PC-3 (cell line): ENCODE data around the gene EPN2. TPM values are rescaled to one million over a fixed set of nuclear protein-coding genes. Genes with fewer than 3 reads are reported as not detected.
A peak's percentile ranks its signal among the peaks of the same experiment; 100 is the strongest.

Source experiments
- ATAC-seq: fragments of 200-7000 bp; cut with Tn5 transposase; 2 replicates; pipeline ENCODE4 v1.9.1; 2020; ENCODE audit warnings: mild to moderate bottlenecking, moderate library complexity
- BruUV-seq: library from RNA; stranded (reverse); fragments of 400-500 nt; replicated peaks from 2 replicates; lab custom pipeline; 2021; lab: Mats Ljungman, UMichigan
- CTCF ChIA-PET: fragments of 300-600 bp; sonication (Branson Sonifier 250); formaldehyde crosslinking; loops from one replicate; lab custom pipeline; 2022; ENCODE audit warnings: antibody characterized with exemption; lab: Charles Lee
- POLR2A ChIA-PET: fragments of 300-600 bp; sonication (Branson Sonifier 250); formaldehyde crosslinking; loops from one replicate; lab custom pipeline; 2022; ENCODE audit warnings: antibody characterized with exemption; ENCODE audit not compliant: unreplicated experiment; lab: Charles Lee
- DNase-seq: peaks from one replicate; pipeline ENCODE4 v3.0.0-alpha.2; 2015
- H2AFZ ChIP-seq: fragments of 300-600 bp; sonication (generic); 2 replicates; pipeline ENCODE4 v1.6.0; 2016; ENCODE audit warnings: antibody characterized with exemption, low read length
- H3F3A ChIP-seq: fragments of 300-600 bp; sonication (generic); one replicate; pipeline ENCODE4 v1.6.0; 2017; ENCODE audit warnings: antibody characterized with exemption, low read length, control low read depth, mild to moderate bottlenecking; ENCODE audit not compliant: unreplicated experiment
- H3K27ac ChIP-seq: fragments of 300-600 bp; sonication (generic); 2 replicates; pipeline ENCODE4 v1.5.1; 2016; ENCODE audit warnings: mild to moderate bottlenecking, low read length
- H3K27me3 ChIP-seq: fragments of 300-600 bp; sonication (generic); 2 replicates; pipeline ENCODE4 v1.6.1; 2016; ENCODE audit warnings: low read length, mixed read lengths
- H3K36me3 ChIP-seq: fragments of 300-600 bp; sonication (generic); 2 replicates; pipeline ENCODE4 v1.6.1; 2016; ENCODE audit warnings: low read depth, mixed run types, low read length, mixed read lengths
- H3K4me1 ChIP-seq: fragments of 300-600 bp; sonication (generic); 2 replicates; pipeline ENCODE4 v1.5.1; 2016; ENCODE audit warnings: low read length; ENCODE audit not compliant: insufficient read depth
- H3K4me2 ChIP-seq: fragments of 300-600 bp; sonication (generic); 2 replicates; pipeline ENCODE4 v1.6.0; 2016; ENCODE audit warnings: low read length
- H3K4me3 ChIP-seq: fragments of 300-600 bp; sonication (generic); 2 replicates; pipeline ENCODE4 v1.5.1; 2016; ENCODE audit warnings: mild to moderate bottlenecking, low read length, mixed read lengths
- H3K79me2 ChIP-seq: fragments of 300-600 bp; sonication (generic); 2 replicates; pipeline ENCODE4 v1.6.1; 2017; ENCODE audit warnings: low read length, mixed read lengths
- H3K9ac ChIP-seq: fragments of 300-600 bp; sonication (generic); 2 replicates; pipeline ENCODE4 v1.6.0; 2016; ENCODE audit warnings: mild to moderate bottlenecking, low read length
- H3K9me2 ChIP-seq: fragments of 300-600 bp; sonication (generic); replicated peaks from 2 replicates; pipeline ENCODE4 v1.6.1; 2016; ENCODE audit warnings: mixed run types, low read length, mixed read lengths
- H3K9me3 ChIP-seq: fragments of 300-600 bp; sonication (generic); 2 replicates; pipeline ENCODE4 v1.6.1; 2016; ENCODE audit warnings: low read length, mixed read lengths
- H4K20me1 ChIP-seq: fragments of 300-600 bp; sonication (generic); 2 replicates; pipeline ENCODE4 v1.6.1; 2016; ENCODE audit warnings: low read length, mixed read lengths
- CTCF ChIP-seq: fragments of 300-600 bp; sonication (generic); conservative IDR thresholded peaks from 2 replicates; pipeline ENCODE4 v1.5.1; 2017; ENCODE audit warnings: antibody characterized with exemption, low read depth, mild to moderate bottlenecking, low read length
- EZH2 ChIP-seq: fragments of 300-600 bp; sonication (generic); IDR thresholded peaks from one replicate; pipeline ENCODE4 v1.6.1; 2017; ENCODE audit warnings: antibody characterized with exemption, mild to moderate bottlenecking, low read length; ENCODE audit not compliant: unreplicated experiment
- EZH2phosphoT487 ChIP-seq: fragments of 300-600 bp; sonication (generic); IDR thresholded peaks from 2 replicates; pipeline ENCODE4 v1.6.1; 2018; ENCODE audit warnings: mild to moderate bottlenecking, antibody characterized with exemption, low read length, borderline replicate concordance
- intact Hi-C: fragments of 100-400 bp; cut with micrococcal nuclease; formaldehyde crosslinking; loops from 2 replicates; pipeline ENCODE4 v1.9.0; 2023
- total RNA-seq: library from RNA; depleted of rRNA; stranded (reverse); fragments of >200 nt; gene quantifications from 2 replicates; pipeline ENCODE4 v1.2.3, GENCODE V29; 2014

EPN2 gene
- total RNA-seq, 1 experiment from 2014 or later = 46.4 TPM

GRCh38 chr17:19316761-19317358, 79.7 kb downstream of the EPN2 start:
- CTCF ChIA-PET = no interaction called here
- BruUV-seq = no TSS peak
- TF ChIP-seq CTCF (no peak), EZH2 (no peak), EZH2phosphoT487 (no peak)
- Histone ChIP-seq H3K9me2 (no peaks in the 10 kb centered on the region), H3K4me3 (no peak overlapping the region), H3K27ac (no peak overlapping the region), H3K4me2 (no peak overlapping the region), H3K9me3 (no peaks in the 10 kb centered on the region), H3K79me2 (no peaks in the 10 kb centered on the region), H3K36me3 (peaks cover 22% of the 10 kb centered on the region), H3K9ac (no peak overlapping the region), H3K27me3 (no peaks in the 10 kb centered on the region), H4K20me1 (no peaks in the 10 kb centered on the region), H3F3A (no peaks in the 10 kb centered on the region), H2AFZ (no peak overlapping the region), H3K4me1 (no peaks in the 10 kb centered on the region)
- POLR2A ChIA-PET = no interaction called here
- DNase-seq (no peak), ATAC-seq (no peak)
- intact Hi-C loops = no loop called here

- H3K4me2 ChIP-seq = no peak overlapping the region
- no peak overlapping the region for H3K27ac ChIP-seq
- no TSS peak for BruUV-seq
- no peaks in the 10 kb centered on the region for H3K27me3 ChIP-seq
- H2AFZ ChIP-seq = no peak overlapping the region
- H3K9me3 ChIP-seq = no peaks in the 10 kb centered on the region
- H3K79me2 ChIP-seq = no peaks in the 10 kb centered on the region
- ChIA-PET CTCF (no interaction called here), POLR2A (no interaction called here)
- no peaks in the 10 kb centered on the region for H3F3A ChIP-seq
- TF ChIP-seq EZH2 = no peak
- peak; percentile 20; the same call in 1 of the 2 replicates for TF ChIP-seq CTCF
- TF ChIP-seq EZH2phosphoT487 = no peak
- H3K36me3 ChIP-seq = peaks cover 20% of the 10 kb centered on the region
- no peak overlapping the region for H3K4me3 ChIP-seq
- H4K20me1 ChIP-seq = no peaks in the 10 kb centered on the region
- intact Hi-C loops = no loop called here
- H3K9me2 ChIP-seq = no peaks in the 10 kb centered on the region
- no peaks in the 10 kb centered on the region for H3K4me1 ChIP-seq
- no peak for DNase-seq
- H3K9ac ChIP-seq = no peak overlapping the region
- no peak for ATAC-seq
Measured at GRCh38 chr17:19317359-19318095, 80.4 kb downstream of the EPN2 start.

GRCh38 chr17:19318611-19319010, 81.4 kb downstream of the EPN2 start:
- Histone ChIP-seq H3K4me3 (no peak overlapping the region), H3K9ac (no peak overlapping the region), H2AFZ (no peak overlapping the region), H3K4me1 (no peaks in the 10 kb centered on the region), H3K79me2 (no peaks in the 10 kb centered on the region), H3K4me2 (no peak overlapping the region), H3K27me3 (no peaks in the 10 kb centered on the region), H3K36me3 (peaks cover 19% of the 10 kb centered on the region), H4K20me1 (no peaks in the 10 kb centered on the region), H3K27ac (no peak overlapping the region), H3K9me3 (no peaks in the 10 kb centered on the region), H3F3A (no peaks in the 10 kb centered on the region), H3K9me2 (no peaks in the 10 kb centered on the region)
- intact Hi-C loops = no loop called here
- ATAC-seq = no peak
- no peak for TF ChIP-seq CTCF
- no peak for TF ChIP-seq EZH2
- no peak for TF ChIP-seq EZH2phosphoT487
- ChIA-PET CTCF (no interaction called here), POLR2A (no interaction called here)
- no TSS peak for BruUV-seq
- DNase-seq = no peak
